HCT116 (cell line): ENCODE measurements around the gene SWAP70. TPM values are rescaled to one million over a fixed set of nuclear protein-coding genes. Genes with fewer than 3 reads are reported as not detected.

Experiments
- ATAC-seq: fragments of 200-7000 bp; cut with Tn5 transposase; 2 replicates; pipeline ENCODE4 v1.9.1; 2020; ENCODE audit warnings: mild to moderate bottlenecking, moderate library complexity
- BruUV-seq: library from RNA; stranded (reverse); fragments of 400-500 nt; replicated peaks from 2 replicates; lab custom pipeline; 2021; lab: Mats Ljungman, UMichigan
- CTCF ChIA-PET: fragments of 300-600 bp; sonication (Branson Sonifier 250); formaldehyde crosslinking; loops from one replicate; lab custom pipeline; 2021; ENCODE audit warnings: antibody characterized with exemption; lab: Charles Lee
- POLR2A ChIA-PET: fragments of 300-600, 350-600 bp; sonication (Branson Sonifier 250); formaldehyde crosslinking; loops from one replicate; lab custom pipeline; 2021; ENCODE audit warnings: antibody characterized with exemption; lab: Charles Lee
- RAD21 ChIA-PET, 2 experiments: fragments of 300-600 bp; sonication (Branson Sonifier 250); formaldehyde crosslinking; loops; one replicate each; lab custom pipeline; 2023; ENCODE audit warnings: low total read pairs in 2 of 2; ENCODE audit not compliant: uncharacterized antibody in 2 of 2, unreplicated experiment in 2 of 2, low non-redundant PET in 1 of 2; lab: Charles Lee
- DNase-seq: peaks from one replicate; pipeline ENCODE4 v3.0.0-alpha.2; 2010; ENCODE audit warnings: low read depth, low spot score
- H2AFZ ChIP-seq: fragments of 200-600 bp; shearing (Covaris generic), sonication (generic); 2 replicates; pipeline ENCODE4 v1.6.1; 2017; ENCODE audit warnings: low read depth, mixed run types, mixed read lengths, antibody characterized with exemption, low read length; ENCODE audit not compliant: poor library complexity, severe bottlenecking
- H3K27ac ChIP-seq: 2 replicates; pipeline ENCODE4 v1.5.1; 2012; ENCODE audit warnings: low read depth, low read length
- H3K27me3 ChIP-seq: fragments of 200-600 bp; sonication (generic); 2 replicates; pipeline ENCODE4 v1.6.1; 2016; ENCODE audit warnings: mixed run types, low read length, mixed read lengths; ENCODE audit not compliant: insufficient read depth
- H3K36me3 ChIP-seq, 2 experiments: fragments of 200-500 bp in 1 of 2; fragments of 200-600 bp in 1 of 2; sonication (Bioruptor generic) in 1 of 2; sonication (generic) in 1 of 2; 2 replicates each; pipeline versions ENCODE4 v1.5.1 to v1.6.1; 2014 to 2016; ENCODE audit warnings: low read length in 2 of 2, inconsistent platforms in 1 of 2, mixed read lengths in 1 of 2, mixed run types in 1 of 2; ENCODE audit not compliant: insufficient read depth in 2 of 2, control insufficient read depth in 1 of 2
- H3K4me1 ChIP-seq, 2 experiments: fragments of 200-600 bp in 1 of 2; sonication (generic) in 1 of 2; 2 replicates each; pipeline versions ENCODE4 v1.5.1 to v1.6.1; 2012 to 2017; ENCODE audit warnings: low read length in 2 of 2, inconsistent platforms in 1 of 2, mild to moderate bottlenecking in 1 of 2, mixed read lengths in 1 of 2, mixed run types in 1 of 2, moderate library complexity in 1 of 2; ENCODE audit not compliant: insufficient read depth in 2 of 2, control insufficient read depth in 1 of 2
- H3K4me2 ChIP-seq: fragments of 200-600 bp; sonication (generic); 2 replicates; pipeline ENCODE4 v1.6.1; 2017; ENCODE audit warnings: mixed run types, low read length, mixed read lengths
- H3K4me3 ChIP-seq, 2 experiments: fragments of 200-600 bp in 1 of 2; sonication (generic) in 1 of 2; replicated peaks in 1 of 2; 2 replicates each; pipeline ENCODE4 v1.5.1; 2011 to 2016; ENCODE audit warnings: low read length in 2 of 2, control low read depth in 1 of 2, low read depth in 1 of 2, mild to moderate bottlenecking in 1 of 2, mixed read lengths in 1 of 2, mixed run types in 1 of 2
- H3K79me2 ChIP-seq: fragments of 200-600 bp; sonication (generic); 2 replicates; pipeline ENCODE4 v1.6.1; 2017; ENCODE audit warnings: mild to moderate bottlenecking, mixed run types, low read length, moderate library complexity, mixed read lengths; ENCODE audit not compliant: insufficient read depth
- H3K9ac ChIP-seq: fragments of 200-600 bp; sonication (generic); 2 replicates; pipeline ENCODE4 v1.6.1; 2016; ENCODE audit warnings: low read length, mixed read lengths
- H3K9me2 ChIP-seq: fragments of 200-600 bp; sonication (generic), shearing (Covaris generic); 2 replicates; pipeline ENCODE4 v1.6.1; 2017; ENCODE audit warnings: mixed run types, mild to moderate bottlenecking, moderate library complexity; ENCODE audit not compliant: insufficient read depth
- H3K9me3 ChIP-seq, 2 experiments: fragments of 200-500 bp in 1 of 2; fragments of 200-600 bp in 1 of 2; sonication (Bioruptor generic) in 1 of 2; sonication (generic) in 1 of 2; 2 replicates each; pipeline ENCODE4 v1.6.1; 2014 to 2017; ENCODE audit warnings: low read length in 2 of 2, mixed read lengths in 2 of 2, inconsistent platforms in 1 of 2, low read depth in 1 of 2, mild to moderate bottlenecking in 1 of 2, mixed run types in 1 of 2, moderate library complexity in 1 of 2; ENCODE audit not compliant: control insufficient read depth in 1 of 2, insufficient read depth in 1 of 2
- H4K20me1 ChIP-seq: fragments of 200-600 bp; sonication (generic), shearing (Covaris generic); 2 replicates; pipeline ENCODE4 v1.6.1; 2017; ENCODE audit warnings: mixed run types, mild to moderate bottlenecking, moderate library complexity; ENCODE audit not compliant: insufficient read depth
- CEBPB ChIP-seq: IDR thresholded peaks from 2 replicates; pipeline ENCODE4 v1.6.1; 2012; ENCODE audit warnings: low read depth
- ELF1 ChIP-seq: IDR thresholded peaks from 2 replicates; pipeline ENCODE4 v1.6.1; 2012; ENCODE audit warnings: low read depth, borderline replicate concordance
- FOSL1 ChIP-seq: IDR thresholded peaks from 2 replicates; pipeline ENCODE4 v1.6.1; 2012; ENCODE audit warnings: low read depth
- JUND ChIP-seq: IDR thresholded peaks from 2 replicates; pipeline ENCODE4 v1.6.1; 2012
- MAX ChIP-seq: IDR thresholded peaks from 2 replicates; pipeline ENCODE4 v1.6.1; 2012
- POLR2AphosphoS5 ChIP-seq: IDR thresholded peaks from 2 replicates; pipeline ENCODE4 v1.6.1; 2011; ENCODE audit warnings: mild to moderate bottlenecking, low read depth, low read length, moderate library complexity
- RAD21 ChIP-seq: IDR thresholded peaks from 2 replicates; pipeline ENCODE4 v1.6.1; 2012; ENCODE audit warnings: low read depth, mild to moderate bottlenecking
- SP1 ChIP-seq: IDR thresholded peaks from 2 replicates; pipeline ENCODE4 v1.6.1; 2012; ENCODE audit warnings: low read depth
- ZFX ChIP-seq: fragments of 450-650 bp; IDR thresholded peaks from 2 replicates; pipeline ENCODE4 v1.6.1; 2017
- intact Hi-C: fragments of 100-400 bp; cut with micrococcal nuclease; formaldehyde crosslinking; loops from 2 replicates; pipeline ENCODE4 v1.10.0; 2022
- total RNA-seq: library from RNA; stranded (reverse); gene quantifications from one replicate; pipeline ENCODE4 v1.2.1, GENCODE V29; 2021; ENCODE audit not compliant: unreplicated experiment

Gene SWAP70
- total RNA-seq, 1 experiment from 2014 or later, result 20.6 TPM

DNA sequence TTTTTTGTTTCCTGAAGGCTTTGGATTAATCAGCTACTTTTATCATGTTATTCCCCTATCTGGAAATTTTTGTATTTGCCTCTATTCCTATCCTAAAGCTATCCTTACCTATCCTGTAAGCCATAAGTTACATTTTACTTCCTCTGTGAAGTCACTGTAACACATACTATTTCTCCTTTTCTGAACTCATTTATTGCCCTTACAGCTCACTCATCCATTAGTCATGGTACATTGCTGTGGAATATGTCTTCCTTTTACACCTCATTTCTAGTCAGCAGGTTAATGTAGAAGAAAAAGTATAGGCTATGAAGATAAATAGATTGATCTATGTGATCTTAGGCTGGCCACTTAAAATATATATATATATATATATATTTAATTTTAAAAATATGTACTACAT, 28.0 kb downstream of the SWAP70 start (continued):
- TF ChIP-seq JUND, result peak; percentile 36; the same call in 1 of the 2 replicates

DNA sequence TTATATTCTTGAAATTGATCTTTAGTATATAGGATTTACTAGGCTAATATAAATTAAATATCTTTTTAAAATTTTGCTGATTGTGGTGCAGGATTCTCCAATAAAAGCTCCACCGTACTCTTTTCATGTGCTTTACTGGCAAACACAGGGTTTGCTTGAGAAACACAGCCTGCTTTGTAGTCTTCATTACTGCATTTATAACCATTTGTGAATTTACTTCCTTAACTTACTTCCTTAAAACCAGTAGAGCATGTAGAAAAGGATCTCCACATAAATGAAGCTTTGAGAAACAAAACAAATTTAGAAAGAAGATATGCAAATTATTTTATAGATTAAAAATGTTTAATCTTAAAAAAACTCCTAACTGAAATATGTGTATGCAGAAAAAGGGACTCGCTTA, 28.8 kb downstream of the SWAP70 start:
- H3K9ac ChIP-seq, result no peak overlapping the region
- CTCF ChIA-PET, result no interaction called here
- no peak for TF ChIP-seq SP1
- TF ChIP-seq ZFX, result no peak
- no peak for TF ChIP-seq JUND
- TF ChIP-seq RAD21, result no peak
- no peak for TF ChIP-seq MAX
- TF ChIP-seq ELF1, result no peak
- no peak for TF ChIP-seq CEBPB
- no peak for TF ChIP-seq POLR2AphosphoS5
- no peak for TF ChIP-seq FOSL1
- H3K4me2 ChIP-seq, result no peak overlapping the region
- RAD21 ChIA-PET, result no interaction called here
- BruUV-seq, result no TSS peak
- H2AFZ ChIP-seq, result no peak overlapping the region
- no peaks in the 10 kb centered on the region for H3K9me3 ChIP-seq
- H3K27ac ChIP-seq, result no peak overlapping the region
- intact Hi-C loops, result no loop called here
- no peak overlapping the region for H3K4me3 ChIP-seq
- H3K79me2 ChIP-seq, result 0 out of 2 replicates have a peak, but pooled peaks cover 5% of the 10 kb centered on the region
- ATAC-seq (no peak), DNase-seq (no peak)
- no peaks in the 10 kb centered on the region for H4K20me1 ChIP-seq
- POLR2A ChIA-PET, result no interaction called here
- no peaks in the 10 kb centered on the region for H3K27me3 ChIP-seq
- no peaks in the 10 kb centered on the region for H3K9me2 ChIP-seq
- H3K36me3 ChIP-seq, result no peaks in the 10 kb centered on the region
- peaks cover 6 to 31% of the 10 kb centered on the region in 2 experiments; a peak in 3 of 4 replicates for H3K4me1 ChIP-seq
